Measurements from ENCODE around the gene AOPEP.

DNA sequence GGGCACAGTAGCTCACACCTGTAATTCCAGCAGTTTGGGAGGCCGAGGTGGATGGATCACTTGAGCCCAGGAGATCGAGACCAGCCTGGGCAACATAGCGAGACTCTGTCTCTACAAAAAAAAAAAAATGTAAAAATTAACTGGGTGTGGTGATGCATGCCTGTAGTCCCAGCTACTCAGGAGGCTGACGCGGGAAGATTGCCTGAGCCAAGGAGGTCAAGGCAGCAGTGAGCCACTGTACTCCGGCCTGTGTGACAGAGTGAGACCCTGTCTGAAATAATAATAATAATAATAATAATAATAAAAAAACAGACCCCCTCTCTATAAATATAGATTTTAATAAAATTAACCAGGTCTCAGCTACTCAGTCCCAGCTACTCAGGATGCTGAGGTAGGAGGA is 179.7 kb downstream of the AOPEP start:
- TF ChIP-seq, protein P1, sequence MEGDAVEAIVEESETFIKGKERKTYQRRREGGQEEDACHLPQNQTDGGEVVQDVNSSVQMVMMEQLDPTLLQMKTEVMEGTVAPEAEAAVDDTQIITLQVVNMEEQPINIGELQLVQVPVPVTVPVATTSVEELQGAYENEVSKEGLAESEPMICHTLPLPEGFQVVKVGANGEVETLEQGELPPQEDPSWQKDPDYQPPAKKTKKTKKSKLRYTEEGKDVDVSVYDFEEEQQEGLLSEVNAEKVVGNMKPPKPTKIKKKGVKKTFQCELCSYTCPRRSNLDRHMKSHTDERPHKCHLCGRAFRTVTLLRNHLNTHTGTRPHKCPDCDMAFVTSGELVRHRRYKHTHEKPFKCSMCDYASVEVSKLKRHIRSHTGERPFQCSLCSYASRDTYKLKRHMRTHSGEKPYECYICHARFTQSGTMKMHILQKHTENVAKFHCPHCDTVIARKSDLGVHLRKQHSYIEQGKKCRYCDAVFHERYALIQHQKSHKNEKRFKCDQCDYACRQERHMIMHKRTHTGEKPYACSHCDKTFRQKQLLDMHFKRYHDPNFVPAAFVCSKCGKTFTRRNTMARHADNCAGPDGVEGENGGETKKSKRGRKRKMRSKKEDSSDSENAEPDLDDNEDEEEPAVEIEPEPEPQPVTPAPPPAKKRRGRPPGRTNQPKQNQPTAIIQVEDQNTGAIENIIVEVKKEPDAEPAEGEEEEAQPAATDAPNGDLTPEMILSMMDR (IDR thresholded peaks at IDR 0.05 in 8 of 11, conservative IDR thresholded peaks at IDR 0.05 in 3 of 11) = no peak
- TF ChIP-seq POLR2A (IDR thresholded peaks at IDR 0.05) = no peak

Measured in spleen (tissue), 7 donors.